HG02884 (cell line): Measurements from ENCODE around the gene IL22RA1.

Source experiments
- ATAC-seq: cut with Tn5 transposase; IDR thresholded peaks from one replicate; pipeline ENCODE4 v1.9.1; 2021; ENCODE audit warnings: mild to moderate bottlenecking, moderate library complexity; ENCODE audit not compliant: unreplicated experiment

The IL22RA1 gene, protein sequence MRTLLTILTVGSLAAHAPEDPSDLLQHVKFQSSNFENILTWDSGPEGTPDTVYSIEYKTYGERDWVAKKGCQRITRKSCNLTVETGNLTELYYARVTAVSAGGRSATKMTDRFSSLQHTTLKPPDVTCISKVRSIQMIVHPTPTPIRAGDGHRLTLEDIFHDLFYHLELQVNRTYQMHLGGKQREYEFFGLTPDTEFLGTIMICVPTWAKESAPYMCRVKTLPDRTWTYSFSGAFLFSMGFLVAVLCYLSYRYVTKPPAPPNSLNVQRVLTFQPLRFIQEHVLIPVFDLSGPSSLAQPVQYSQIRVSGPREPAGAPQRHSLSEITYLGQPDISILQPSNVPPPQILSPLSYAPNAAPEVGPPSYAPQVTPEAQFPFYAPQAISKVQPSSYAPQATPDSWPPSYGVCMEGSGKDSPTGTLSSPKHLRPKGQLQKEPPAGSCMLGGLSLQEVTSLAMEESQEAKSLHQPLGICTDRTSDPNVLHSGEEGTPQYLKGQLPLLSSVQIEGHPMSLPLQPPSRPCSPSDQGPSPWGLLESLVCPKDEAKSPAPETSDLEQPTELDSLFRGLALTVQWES

DNA sequence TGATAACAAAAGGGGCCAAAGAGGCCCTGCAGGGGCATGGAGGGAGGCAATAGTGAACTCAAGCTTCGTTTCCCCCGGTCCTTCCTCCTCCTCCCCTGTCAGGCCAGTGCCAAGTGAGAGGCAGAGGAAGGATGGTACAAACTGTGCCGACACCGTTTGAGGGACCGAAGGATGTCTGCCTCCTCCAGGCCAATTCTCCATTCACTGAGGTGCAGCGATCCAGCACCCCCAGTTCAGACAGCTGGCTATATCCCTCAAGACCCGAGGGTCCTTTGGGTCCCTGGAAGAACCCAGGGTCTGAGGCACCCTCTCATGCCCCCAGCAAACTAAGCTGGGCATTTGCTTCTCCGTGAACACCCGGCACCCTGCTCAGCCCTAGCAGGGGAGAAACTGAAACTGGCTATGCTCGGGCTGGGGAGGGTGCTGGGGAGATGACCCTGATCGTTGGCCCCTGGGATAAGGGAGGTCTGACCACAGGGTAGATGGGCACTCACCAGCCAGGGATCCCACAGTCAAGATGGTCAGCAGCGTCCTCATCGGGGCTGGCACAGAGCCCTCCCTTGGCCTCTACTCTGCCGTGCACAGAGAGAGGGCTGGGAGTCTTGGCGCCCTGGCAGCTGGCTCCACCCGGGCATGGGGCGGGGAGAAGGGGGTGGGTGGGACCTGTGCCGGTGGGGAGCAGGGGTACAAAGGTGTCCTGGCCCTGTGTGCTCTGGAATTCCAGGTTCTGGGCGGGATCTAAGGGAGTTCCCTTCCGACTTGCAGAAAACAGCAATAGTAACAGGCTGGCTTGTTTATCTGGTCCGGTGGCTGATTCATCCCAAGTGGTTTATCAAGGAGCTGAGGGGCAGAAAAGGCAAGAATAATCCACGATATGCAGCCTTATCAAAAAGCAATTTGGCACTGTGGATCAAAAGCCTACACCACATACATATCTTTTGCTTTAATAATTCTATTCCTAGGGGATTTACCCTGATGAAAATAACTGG is at the start of gene IL22RA1:
TSS of gene IL22RA1 (minus strand) at position 595 of the 989 bp plus-strand sequence. CDS start at position 537, 58 bp downstream.
- no peak for ATAC-seq

DNA sequence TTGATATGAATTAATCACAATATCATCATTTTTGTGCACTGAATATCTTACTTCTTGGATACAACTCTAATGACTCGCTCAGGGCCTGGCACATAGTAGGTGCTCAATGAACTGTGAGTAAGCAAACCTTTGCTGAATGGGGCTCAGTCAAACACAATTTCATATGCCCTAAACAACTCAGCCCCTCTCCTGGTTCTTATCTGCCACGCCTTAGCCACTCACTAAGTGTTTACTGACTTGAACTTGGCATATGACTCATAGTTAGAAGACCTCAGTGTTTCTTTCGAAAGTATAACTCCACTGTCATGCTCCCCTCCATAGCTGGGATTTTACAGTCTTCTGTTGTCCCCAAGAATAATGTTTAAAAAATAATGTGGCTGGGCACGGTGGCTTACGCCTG is 48.9 kb upstream of the IL22RA1 start:
- ATAC-seq = no peak

DNA sequence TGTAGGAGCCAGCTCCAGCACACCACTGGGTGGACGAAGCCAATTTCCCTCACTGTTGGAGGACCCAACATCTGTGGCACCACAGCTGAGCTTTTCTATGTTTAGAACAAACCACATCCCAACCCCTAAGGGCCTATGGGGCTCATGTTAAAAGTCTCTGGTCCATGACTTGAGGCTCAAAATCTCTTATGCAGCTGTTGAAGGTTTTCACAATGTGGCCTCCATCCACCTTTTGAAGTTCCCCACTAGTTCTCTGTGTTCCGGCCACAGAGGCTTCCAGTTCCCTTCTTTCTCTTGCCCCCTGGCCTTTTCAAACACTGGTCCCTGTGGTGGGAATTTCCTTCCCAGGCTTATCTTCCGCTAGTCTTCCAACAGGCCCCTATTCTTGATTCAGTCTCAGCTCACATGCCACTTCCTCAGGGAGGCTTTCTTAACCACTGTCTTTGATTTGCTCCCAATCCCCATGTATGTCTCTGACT is 48.1 kb upstream of the IL22RA1 start:
- peak; percentile 51 for ATAC-seq

DNA sequence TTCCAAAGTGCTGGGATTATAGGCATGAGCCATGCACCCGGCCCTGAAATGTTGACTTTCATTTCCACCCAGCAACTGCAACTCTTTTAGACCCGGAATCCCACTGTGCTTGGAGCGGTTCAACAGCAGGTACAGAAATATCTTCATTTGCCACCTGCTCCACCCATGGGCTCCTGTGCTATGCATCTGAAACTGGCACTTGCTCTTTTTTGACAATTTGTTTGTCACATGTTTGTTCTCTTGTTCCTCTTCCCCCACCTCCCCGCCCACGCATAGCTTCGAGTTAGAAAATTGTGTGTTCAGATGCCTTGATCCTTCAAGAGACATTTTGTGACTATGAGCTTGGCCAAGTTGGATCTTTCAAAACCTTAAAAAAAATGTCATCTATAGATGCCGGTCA is 46.6 kb upstream of the IL22RA1 start:
- ATAC-seq = no peak

DNA sequence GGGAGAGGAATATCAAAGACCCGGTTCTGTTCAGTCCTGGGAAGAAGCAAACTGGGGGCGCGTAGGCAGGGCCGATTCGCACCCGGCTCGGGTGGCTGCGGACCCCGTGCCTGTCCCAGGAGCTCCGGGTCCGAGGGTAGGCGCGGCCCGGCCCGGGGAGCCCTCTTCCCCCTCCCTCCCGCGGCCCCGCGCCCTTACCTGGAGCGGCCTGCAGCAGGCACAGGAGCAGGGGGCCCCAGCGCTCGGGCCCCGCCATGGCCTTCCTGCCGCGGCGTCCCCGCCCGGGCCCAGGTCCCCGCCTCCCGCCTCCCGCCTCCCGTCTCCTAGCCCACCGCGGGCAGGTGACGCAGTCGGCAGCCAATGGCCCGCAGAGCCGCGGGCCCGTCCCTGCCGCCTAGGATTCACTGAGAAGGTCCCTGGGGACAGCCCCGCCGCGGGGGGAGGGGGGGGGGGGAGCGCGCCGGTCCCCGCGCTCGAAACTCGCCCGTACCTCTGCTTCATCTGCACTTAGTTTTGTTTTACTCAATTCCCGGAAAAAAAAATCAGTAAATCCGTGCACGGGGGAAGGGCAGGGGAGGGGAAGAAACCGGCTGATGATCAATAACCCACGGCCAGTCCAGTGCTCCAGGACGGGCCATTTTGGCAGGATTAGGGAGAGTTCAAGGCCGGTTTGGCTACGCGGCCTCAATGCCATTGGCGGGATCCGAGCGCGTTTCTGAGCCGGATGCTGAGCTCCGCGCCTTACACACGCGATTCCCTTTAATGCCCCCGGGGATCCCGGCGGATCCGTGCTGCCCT is 44.3 kb upstream of the IL22RA1 start, which contains the start of gene IFNLR1:
TSS of gene IFNLR1 (minus strand) at position 297 of the 798 bp plus-strand sequence. CDS start at position 256, 41 bp downstream.
- ATAC-seq = no peak

DNA sequence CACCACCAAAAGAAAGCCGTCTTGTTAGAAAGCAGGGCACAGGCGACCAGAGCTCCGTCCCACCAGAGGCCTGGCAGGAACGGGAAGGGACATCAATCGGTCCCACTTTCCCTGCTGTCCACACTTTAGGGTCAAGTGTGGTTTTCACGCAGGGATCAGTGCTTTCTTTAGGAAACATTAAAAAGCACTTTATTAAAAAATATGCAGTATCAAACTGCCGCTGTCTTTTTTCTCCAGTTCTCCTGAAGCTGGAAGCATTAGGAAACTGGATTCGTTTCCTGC is 43.7 kb upstream of the IL22RA1 start:
- ATAC-seq = no peak

DNA sequence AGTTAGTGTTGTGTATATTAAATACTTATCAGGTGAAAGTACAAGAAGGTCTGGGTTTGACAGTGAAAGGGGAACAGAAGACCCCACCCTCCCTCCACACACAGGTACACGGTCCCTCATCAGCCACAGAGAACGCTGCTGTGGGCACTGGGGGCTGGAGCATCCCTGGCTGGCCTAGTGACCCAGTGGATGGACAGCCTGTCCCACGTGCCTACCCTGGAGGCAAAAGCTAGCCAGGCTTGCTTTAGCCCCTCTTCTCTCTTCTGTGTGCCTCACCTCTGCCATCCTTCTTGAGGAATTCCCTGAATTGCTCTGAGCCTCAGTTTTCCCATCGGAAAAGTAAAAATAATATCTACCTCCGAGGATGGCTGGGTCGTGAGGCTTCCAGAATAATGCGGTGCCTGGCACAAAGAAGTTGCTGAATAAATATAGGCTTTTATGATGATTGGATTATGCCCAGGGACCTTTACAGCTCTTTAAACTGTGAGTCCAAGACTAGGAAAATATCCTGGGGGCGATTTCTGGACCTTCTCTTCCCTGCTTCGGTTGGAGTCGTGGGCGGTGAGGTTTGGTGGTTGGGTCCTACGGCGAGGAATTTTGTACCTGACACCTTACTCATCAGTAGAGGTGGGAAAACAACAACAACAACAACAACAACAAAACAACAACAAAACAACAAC is 43.2 kb upstream of the IL22RA1 start:
- ATAC-seq = no peak

DNA sequence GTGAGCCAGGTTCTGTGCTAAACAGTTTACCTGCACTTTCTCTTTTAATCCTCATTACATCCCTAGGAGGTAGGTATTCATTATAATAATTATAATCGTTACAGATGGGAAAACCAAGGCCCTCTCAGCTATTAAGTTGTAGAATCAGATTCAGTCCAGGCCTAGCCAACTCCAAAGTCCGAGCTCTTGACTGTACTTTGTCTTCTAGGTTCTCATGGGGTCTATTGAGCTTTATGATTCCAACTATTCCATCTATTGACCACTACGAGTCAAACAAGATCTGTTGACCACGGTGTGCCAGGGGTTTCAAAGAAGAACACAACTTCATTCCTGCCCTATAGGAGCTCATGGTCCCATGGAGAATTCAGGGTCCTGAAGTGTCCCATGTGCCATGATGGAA is 42.1 kb upstream of the IL22RA1 start:
- no peak for ATAC-seq

DNA sequence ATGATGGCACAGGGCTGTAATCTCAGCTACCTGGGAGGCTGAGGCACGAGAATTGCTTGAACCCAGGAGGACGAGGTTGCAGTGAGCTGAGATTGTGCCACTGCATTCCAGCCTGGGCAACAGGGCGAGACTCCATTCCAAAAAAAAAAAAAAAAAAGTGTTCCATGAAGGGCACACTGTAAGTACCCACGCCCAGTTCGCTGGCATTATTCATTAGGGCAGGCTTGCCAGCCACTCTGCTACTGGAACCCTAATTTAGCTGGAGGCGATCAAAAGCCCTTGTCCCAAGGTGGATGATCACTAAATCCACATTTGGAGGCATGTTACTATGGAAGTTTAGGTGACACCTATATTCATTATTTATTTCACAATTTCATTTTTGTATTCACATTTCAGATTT is 39.1 kb upstream of the IL22RA1 start:
- no peak for ATAC-seq

DNA sequence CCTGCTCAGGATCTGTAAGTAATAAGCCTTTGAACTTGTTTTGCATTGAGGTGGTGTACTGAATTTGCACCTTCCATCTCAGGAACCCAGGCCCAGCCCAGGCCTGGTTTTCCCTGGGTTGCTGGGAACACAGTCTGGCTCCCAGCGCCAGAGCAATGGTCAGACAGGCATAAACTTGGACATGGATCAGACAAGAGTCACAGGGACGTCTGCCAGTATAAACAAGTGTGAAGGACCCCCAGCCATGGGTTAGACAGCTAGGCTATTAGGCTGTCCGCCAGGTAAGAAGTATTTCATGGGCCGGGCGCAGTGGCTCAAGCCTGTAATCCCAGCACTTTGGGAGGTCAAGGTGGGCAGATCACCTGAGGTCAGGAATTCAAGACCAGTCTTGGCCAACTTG is 38.7 kb upstream of the IL22RA1 start:
- ATAC-seq = no peak

DNA sequence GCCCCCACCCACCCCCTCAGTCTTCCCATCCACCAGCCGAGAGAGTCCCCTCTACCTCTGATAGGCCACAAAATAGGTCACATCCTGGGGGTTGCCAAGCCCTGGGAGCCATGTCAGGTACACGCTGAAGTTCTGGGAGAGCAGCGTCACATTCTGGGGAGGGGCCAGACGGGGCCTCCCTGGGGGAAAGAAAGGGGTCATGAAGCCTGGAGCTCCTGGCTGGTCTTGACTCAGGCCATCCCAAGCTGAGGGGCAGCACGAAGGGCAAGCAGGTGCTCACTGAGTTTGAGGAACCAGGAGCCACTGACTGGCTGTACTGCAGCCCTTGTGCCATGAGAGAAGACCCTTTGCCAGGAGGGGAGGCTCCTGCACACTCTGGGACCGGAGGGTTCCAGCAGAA is 37.7 kb upstream of the IL22RA1 start:
- no peak for ATAC-seq

DNA sequence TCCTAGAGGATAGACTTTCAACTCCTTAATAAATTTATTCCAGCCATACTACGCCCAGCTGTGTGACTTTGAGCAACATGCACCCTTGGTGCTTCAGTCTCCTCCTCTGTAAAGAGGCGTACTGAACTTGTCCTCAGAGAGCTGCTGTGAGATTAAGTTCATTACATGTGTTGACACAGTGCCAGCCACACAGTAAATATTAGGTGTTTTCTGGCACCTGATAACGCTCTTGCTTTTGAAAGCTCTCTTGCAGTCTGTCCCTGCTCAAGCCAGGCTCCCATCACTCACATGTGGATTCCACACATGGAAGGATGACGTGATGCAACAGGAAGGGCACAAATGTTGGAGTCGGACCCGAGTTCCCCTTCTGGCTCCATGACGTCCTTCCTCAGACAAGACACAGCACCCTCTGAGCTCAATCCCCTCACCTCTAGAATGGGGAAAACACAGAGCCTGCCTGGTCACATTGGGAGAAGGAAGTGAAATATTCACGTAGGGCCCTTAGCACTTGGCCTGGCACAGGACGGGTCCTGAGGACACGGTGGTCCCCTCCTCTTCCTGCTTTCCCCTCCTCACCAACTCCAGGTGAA is 36.4 kb upstream of the IL22RA1 start:
- ATAC-seq = no peak

DNA sequence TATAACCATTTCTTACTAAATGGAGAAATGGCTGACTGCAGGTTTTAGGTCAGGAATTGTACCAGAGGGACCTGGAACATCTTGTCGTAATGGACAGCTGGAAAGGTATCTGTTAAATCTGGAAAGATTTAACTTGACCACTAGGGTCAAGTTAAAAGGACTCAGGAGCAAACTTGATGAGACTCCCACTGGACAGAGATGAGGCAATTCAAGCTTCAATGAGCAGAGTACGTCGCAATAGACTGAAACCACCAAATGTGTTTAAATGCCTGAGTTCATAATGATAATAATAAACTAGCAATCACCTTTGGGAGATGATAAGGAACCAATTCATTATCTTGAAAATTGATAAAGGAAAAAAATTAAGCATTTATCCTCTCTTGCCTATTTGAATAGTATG is 35.5 kb upstream of the IL22RA1 start:
- no peak for ATAC-seq

DNA sequence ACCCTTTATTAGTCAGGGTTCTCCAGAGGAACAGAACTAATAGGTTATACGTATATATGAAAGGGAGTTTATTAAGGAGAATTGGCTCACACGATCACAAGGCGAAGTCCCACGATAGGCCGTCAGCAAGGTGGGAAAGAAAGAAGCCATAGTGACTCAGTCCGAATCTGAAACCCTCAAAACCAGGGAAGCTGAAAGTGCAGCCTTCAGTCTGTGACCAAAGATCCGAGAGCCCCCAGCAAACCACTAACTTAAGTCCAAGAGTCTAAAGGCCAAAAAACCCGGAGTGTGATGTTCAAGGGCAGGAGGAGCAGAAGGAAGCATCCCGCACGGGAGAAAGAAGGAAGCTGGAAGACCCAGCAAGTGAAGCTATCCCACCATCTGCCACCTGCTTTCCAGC is 34.2 kb upstream of the IL22RA1 start:
- ATAC-seq = no peak

DNA sequence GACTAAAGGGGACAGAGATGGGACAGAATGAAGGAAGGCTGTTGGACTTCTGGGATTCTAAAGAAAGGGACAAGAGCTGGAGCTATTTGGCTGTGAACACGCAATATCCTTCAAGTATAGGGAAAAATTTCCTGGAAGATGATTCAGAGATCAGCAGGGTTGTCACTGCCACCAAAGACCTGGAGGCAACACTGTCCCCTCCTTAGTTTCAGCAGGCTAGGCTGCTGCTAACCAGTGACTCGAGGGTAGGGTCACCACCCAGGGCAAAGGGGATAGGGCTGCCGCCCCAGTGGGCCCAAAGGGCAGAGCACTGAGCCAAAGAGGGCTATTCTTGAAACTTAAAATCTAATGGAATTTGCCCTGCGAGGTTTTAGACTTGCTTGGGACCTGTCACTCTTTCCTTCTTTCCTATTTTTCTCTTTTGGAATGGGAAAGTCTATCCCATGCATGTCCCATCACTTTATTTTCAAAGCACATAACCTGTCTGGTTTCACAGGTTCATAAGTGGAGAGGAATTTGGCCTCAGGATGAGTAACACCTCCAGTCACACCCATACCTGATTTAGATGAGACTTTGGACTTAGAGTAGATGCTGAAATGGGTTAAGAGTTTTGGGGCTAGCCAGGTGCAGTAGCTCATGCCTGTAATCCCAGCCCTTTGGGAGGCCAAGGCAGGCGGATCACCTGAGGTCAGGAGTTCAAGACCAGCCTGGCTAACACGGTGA is 32.3 kb upstream of the IL22RA1 start:
- ATAC-seq = no peak

DNA sequence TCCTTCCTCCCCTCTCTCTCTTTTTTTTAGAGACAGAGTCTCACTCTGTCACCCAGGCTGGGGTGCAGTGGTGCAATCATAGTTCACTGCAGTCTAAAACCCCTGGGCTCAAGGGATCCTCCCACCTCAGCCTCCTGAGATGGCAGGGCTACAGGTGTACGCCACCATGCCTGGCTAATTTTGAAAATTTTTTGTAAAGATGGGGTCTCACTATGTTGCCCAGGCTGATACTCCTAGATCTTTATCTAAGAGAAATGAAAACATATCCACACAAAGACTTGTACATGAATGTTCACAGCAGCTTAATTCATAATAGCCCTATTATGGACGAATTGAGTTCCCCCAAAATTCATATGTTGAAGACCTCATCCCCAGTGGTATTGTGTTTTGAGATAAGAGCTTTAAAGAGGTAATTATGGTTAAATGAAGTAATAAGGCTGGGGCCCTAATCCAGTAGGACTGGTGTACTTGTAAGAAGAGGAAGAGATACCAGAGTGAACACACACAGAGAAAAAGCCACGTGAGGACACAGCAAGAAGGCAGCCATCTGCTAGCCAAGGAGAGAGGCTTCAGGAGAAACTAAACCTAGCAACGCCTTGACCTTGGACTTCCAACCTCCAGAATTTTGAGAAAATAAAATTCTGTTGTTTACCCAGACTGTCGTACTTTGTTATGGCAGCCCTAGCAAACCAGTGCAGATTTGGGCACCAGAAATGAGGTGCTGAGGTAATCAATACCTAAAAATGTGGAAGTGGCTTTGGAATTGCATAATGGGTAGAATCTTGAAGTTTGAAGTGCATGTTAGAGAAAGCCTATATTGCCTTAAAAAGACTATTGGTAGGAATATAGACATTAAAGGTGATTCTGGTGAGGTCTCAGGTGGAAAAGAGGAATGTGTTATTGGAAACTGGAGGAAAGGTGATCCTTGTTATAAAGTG is 31.0 kb upstream of the IL22RA1 start:
- no peak for ATAC-seq

DNA sequence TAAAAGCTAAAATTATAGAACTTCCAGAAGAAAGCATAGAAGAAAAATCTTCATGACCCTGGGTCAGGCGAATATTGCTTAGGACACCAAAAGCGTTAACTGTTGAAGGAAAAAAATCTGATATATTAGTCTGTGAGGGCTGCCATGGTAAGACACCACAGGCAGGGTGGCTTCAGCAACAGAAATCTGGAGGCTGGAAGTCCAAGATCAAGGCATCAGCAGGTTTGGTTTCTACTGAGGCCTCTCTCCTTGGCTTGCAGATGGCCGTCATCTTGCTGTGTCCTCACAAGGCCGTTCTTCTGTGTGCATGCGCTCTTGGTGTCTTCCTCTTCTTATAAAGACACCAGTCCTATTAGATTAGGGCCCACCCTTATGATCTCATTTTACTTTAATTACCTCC is 29.7 kb upstream of the IL22RA1 start:
- no peak for ATAC-seq

DNA sequence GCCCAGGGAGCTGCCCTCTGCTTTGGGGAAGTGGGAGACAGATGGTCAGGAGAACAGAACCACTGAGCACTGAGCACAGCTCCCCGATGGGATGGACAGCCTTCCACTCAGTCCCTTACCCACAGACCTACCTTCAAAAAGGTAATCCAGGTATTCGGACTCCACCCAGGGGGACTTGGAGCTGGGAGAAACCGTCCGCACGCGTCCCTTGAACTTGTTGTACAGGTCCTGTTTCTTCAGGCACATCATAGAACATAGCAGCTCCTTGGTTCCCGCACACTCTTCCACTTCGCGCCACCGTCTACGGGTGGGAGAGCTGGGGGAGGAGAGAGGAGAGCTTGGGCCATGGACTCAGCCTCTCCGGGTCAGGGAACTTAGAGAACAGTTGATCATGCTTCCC is 26.3 kb upstream of the IL22RA1 start:
- ATAC-seq = no peak
